ENCODE data around the gene ELL3. TPM values are rescaled to one million over a fixed set of nuclear protein-coding genes. Genes with fewer than 3 reads are reported as not detected.

Gene ELL3
- total RNA-seq, 1 donor from 2014 or later: 4.3 TPM

DNA sequence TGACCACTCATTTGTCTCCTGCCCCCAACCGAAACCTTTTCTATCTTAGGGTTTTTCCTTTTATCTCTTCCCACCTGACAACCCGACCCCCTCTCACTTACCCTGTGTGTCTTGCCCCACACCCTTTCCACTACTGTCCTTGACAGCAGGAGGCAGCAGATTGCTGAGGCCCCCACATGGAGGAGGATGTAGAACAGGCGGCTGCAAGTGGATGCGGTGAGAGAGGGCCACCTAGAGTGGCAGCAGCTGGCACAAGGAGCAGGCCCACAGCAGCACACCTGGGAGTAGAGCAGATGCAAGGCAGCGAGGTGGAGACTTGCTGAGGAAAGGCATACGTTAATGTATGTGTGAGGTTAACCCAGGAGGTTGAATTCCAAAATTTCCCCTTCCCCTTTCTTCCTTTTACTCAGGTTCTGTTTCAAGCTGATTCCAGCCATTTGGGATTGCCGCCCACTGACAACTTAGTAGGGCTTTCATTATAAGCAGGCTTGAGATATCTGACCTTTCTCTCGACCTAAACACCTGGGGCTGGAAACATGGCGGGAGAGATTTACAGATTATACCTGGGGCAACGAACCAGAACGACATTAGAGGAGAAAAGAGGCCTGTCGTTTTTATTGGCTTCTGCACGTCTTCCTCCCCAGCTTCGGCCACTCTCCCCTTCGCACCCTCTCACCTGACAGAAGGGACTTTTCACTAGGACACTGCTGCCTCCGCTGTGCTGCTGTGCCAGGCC is 22.6 kb upstream of the ELL3 start:
- H3K4me3 ChIP-seq: no peak overlapping the region
- ATAC-seq: no peak
- H3K9me3 ChIP-seq: no peaks in the 10 kb centered on the region
- H3K27me3 ChIP-seq: no peaks in the 10 kb centered on the region
- H3K27ac ChIP-seq: peak overlapping the region; percentile 87
- TF ChIP-seq, protein P1, sequence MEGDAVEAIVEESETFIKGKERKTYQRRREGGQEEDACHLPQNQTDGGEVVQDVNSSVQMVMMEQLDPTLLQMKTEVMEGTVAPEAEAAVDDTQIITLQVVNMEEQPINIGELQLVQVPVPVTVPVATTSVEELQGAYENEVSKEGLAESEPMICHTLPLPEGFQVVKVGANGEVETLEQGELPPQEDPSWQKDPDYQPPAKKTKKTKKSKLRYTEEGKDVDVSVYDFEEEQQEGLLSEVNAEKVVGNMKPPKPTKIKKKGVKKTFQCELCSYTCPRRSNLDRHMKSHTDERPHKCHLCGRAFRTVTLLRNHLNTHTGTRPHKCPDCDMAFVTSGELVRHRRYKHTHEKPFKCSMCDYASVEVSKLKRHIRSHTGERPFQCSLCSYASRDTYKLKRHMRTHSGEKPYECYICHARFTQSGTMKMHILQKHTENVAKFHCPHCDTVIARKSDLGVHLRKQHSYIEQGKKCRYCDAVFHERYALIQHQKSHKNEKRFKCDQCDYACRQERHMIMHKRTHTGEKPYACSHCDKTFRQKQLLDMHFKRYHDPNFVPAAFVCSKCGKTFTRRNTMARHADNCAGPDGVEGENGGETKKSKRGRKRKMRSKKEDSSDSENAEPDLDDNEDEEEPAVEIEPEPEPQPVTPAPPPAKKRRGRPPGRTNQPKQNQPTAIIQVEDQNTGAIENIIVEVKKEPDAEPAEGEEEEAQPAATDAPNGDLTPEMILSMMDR (IDR thresholded peaks at IDR 0.05): no peak
- peaks cover 70% of the 10 kb centered on the region for H3K36me3 ChIP-seq
- H3K4me1 ChIP-seq: peaks cover 39% of the 10 kb centered on the region
- intact Hi-C loops (cut with DNase I): no loop called here
- DNase-seq: no peak

DNA sequence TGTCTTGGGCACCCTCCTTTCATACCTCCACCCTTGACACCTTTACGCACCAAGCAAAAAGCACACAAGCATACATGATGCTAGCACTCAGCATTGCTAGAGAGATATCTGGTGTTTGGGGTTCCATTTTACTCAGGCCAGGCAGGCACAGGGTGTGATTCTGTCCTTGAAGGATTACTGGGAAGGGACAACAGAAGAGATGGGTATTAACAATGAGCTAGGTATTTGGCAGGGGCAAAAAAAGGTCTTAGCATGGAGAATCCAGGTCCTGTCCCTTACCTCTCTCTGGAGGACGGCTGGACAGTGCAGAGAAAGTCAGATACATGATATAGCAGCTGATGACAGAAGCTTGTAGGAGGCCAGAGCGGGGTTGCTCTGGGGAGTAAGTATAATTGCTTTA is 19.8 kb upstream of the ELL3 start:
- Histone ChIP-seq H3K27ac (no peak overlapping the region), H3K4me1 (peaks cover 51% of the 10 kb centered on the region), H3K27me3 (no peaks in the 10 kb centered on the region), H3K9me3 (no peaks in the 10 kb centered on the region), H3K4me3 (no peak overlapping the region), H3K36me3 (peaks cover 55% of the 10 kb centered on the region)
- no peak for DNase-seq
- ATAC-seq: no peak
- intact Hi-C loops (cut with DNase I): no loop called here
- TF ChIP-seq, protein P1 (IDR thresholded peaks at IDR 0.05): no peak

DNA sequence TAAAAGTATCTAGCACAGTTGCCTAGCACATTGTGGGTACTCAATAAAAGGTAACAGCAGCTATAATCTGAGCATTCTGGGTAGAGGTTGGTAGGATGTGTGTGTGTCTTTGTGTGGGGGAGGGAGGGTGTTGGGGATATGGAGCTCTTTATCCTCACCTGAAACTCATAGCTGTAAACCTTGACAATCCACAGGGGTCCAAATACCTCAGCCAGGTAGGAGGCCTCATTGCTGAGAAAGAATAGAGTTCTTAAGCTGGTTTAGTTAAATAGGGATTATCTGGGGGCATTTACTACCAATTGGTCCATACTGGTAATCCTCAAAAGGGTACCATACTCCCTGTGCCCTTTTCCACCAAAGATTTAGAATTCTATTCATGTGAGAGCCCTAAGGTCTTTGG is 19.2 kb upstream of the ELL3 start:
- intact Hi-C loops (cut with DNase I): no loop called here
- ATAC-seq: no peak
- Histone ChIP-seq H3K9me3 (no peaks in the 10 kb centered on the region), H3K4me1 (peaks cover 46% of the 10 kb centered on the region), H3K36me3 (peaks cover 52% of the 10 kb centered on the region), H3K4me3 (no peak overlapping the region), H3K27me3 (no peaks in the 10 kb centered on the region), H3K27ac (no peak overlapping the region)
- TF ChIP-seq, protein P1 (IDR thresholded peaks at IDR 0.05): no peak
- DNase-seq: no peak

DNA sequence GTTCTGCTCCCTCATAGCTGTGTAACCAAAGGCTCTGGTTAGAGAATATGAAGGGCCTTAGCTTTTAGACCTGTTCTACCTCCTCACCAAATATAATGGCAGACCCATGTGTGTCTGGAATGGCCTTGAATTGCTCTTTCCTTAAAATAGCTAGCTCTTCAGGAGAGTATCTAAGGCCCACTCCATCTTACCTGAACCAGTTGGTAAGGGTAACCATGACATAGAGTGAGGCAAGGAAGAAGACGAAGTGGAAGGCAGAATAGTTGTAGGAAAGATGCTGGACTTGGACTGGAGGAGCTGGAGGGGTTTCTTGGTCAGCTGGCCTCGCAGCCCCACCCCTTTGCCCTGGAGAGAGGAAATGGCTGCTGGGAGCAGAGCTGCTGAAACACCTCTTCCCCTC is 18.4 kb upstream of the ELL3 start:
- ATAC-seq: no peak
- no peaks in the 10 kb centered on the region for H3K27me3 ChIP-seq
- peak overlapping the region; percentile 98 for H3K27ac ChIP-seq
- DNase-seq: no peak
- no peaks in the 10 kb centered on the region for H3K9me3 ChIP-seq
- TF ChIP-seq, protein P1 (IDR thresholded peaks at IDR 0.05): no peak
- intact Hi-C loops (cut with DNase I): no loop called here
- no peak overlapping the region for H3K4me3 ChIP-seq
- H3K4me1 ChIP-seq: peaks cover 45% of the 10 kb centered on the region
- H3K36me3 ChIP-seq: peaks cover 52% of the 10 kb centered on the region

DNA sequence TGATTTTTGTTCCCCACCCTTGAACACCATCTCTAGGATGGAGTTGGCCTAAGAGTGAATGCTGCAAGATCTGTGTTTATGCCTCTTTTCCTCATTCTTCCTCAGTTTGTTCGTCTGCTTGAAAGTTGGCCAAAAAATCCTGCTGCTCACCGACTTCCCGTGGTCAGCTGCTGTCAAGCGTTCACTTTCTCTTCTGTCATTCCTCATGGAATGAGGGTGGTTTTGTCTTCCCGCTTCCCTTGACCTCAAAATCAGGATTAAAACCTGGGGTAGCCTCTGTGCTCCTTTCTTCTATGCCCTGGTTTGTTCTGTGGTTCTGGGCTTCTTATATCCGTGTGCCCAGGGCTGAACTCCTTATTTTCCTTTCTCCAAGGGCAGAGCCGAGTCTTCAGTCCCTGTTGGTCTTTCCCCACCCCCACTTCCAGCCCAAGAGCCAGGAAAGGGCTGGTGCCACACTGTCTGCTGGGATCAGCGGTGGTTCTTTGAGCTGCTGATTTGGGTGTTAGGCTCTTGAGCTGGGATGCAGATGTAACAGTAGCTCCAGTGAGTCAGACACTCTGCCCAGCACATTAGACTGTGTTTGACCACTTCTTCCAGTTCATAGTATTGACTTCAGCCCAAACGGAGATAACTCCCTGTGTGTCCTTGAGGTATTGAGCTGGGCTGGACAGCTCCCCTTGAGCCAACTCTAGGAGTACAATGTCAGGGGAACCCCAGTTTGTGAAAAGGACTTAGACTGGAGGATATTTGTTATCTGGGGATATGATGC is 17.7 kb upstream of the ELL3 start:
- TF ChIP-seq, protein P1 (IDR thresholded peaks at IDR 0.05): no peak
- Histone ChIP-seq H3K4me3 (peak overlapping the region; percentile 94), H3K27ac (peak overlapping the region; percentile 98), H3K9me3 (no peaks in the 10 kb centered on the region), H3K4me1 (peaks cover 38% of the 10 kb centered on the region), H3K27me3 (no peaks in the 10 kb centered on the region), H3K36me3 (peaks cover 46% of the 10 kb centered on the region)
- intact Hi-C loops (cut with DNase I): no loop called here
- no peak for ATAC-seq
- no peak for DNase-seq

All from upper lobe of right lung (tissue), 1 donor.